ENCODE data around the gene C3orf52. TPM values are rescaled to one million over a fixed set of nuclear protein-coding genes. Genes with fewer than 3 reads are reported as not detected.

C3orf52 gene
- total RNA-seq, 1 donor from 2014 or later: 1.4 TPM

DNA sequence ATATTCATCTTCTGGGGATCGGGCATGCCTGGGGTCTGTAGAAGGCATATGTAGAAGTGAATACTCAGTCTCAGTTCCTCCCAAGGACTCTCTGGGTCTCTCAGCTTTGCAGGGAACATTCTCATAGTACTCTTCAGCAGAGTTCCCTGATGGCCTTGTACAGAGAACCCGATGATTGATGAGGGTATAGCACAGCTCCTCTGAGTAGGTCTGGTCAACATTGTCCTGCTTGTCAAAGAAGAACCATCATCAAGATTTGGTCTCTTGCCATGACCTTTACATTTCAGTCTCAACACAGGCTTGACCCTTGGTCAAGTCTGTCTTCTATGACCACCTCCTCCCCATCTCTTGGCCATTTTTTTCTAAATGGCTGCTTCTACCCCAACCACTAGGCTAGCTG, 37.4 kb downstream of the C3orf52 start:
- Mint-ChIP-seq H3K36me3 (ENCODE audit: unreplicated experiment) (no peaks in the 10 kb centered on the region), H3K4me3 (ENCODE audit: unreplicated experiment) (no peak overlapping the region), H3K27me3 (ENCODE audit: unreplicated experiment) (no peaks in the 10 kb centered on the region), H3K9me3 (ENCODE audit: unreplicated experiment) (no peaks in the 10 kb centered on the region), H3K4me1 (ENCODE audit: low read depth, unreplicated experiment) (peaks cover 34% of the 10 kb centered on the region), H3K27ac (ENCODE audit: unreplicated experiment) (no peak overlapping the region)
- no peak for DNase-seq
- TF ChIP-seq CTCF (IDR thresholded peaks at IDR 0.05; ENCODE audit: partially characterized antibody, unreplicated experiment): no peak

DNA sequence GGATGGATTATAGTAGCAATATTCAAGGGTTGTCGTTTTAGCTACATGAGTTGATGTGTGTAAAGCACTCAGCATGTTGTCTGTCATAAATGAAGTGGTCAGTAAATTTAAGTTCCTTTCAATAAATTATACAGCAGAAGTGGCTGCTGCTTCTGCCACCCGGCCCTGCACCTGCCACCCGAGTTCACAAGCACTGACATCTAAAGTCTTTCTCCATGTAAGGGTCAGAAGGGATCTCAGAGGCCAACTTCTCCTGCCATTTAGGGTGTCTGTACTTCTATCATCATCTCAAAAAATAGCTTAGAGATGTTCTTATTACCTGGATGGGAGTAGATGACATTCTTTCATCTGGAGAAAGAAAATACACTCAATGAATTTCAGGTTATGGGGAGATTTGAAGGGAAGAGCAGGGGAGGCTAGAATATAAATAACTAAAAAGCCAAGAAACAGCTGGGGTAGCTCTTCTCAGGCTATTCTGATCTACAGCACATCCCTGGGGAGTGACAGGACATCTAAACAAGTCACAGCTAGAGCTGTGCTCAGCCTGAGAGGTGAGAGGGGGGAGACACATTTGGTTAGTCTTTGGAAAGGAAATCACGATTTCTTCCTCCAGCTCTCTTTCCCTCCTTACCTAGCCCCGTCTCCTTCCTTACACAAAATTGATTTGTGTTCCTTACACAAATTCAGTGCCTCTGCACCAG, 38.9 kb downstream of the C3orf52 start:
- peaks cover 30% of the 10 kb centered on the region for H3K4me1 Mint-ChIP-seq (ENCODE audit: low read depth, unreplicated experiment)
- H3K36me3 Mint-ChIP-seq (ENCODE audit: unreplicated experiment): no peaks in the 10 kb centered on the region
- no peak overlapping the region for H3K4me3 Mint-ChIP-seq (ENCODE audit: unreplicated experiment)
- no peak overlapping the region for H3K27ac Mint-ChIP-seq (ENCODE audit: unreplicated experiment)
- no peak for DNase-seq
- no peaks in the 10 kb centered on the region for H3K9me3 Mint-ChIP-seq (ENCODE audit: unreplicated experiment)
- TF ChIP-seq CTCF (IDR thresholded peaks at IDR 0.05; ENCODE audit: partially characterized antibody, unreplicated experiment): no peak
- H3K27me3 Mint-ChIP-seq (ENCODE audit: unreplicated experiment): no peaks in the 10 kb centered on the region

DNA sequence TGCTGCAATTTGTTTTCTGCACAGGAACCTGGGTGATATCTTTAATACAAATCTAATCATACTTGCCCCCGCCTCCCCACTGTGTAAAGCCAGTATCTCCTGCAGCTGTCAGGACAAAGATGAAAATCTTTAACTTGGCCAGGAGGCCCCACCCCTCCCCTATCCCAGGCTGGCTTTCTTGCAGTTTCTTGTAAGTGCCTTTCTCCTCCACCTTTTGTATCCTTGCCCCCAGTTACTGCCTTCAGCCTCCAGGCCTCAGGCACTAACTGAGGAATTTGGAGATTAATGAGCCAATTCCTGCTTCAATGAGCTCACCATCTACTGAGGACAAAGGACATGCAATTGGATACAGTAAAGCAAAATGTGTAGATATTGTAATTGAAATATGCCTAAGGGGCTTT, 40.3 kb downstream of the C3orf52 start:
- TF ChIP-seq CTCF (IDR thresholded peaks at IDR 0.05; ENCODE audit: partially characterized antibody, unreplicated experiment): no peak
- no peak overlapping the region for H3K4me3 Mint-ChIP-seq (ENCODE audit: unreplicated experiment)
- no peaks in the 10 kb centered on the region for H3K9me3 Mint-ChIP-seq (ENCODE audit: unreplicated experiment)
- no peak overlapping the region for H3K27ac Mint-ChIP-seq (ENCODE audit: unreplicated experiment)
- H3K27me3 Mint-ChIP-seq (ENCODE audit: unreplicated experiment): no peaks in the 10 kb centered on the region
- H3K4me1 Mint-ChIP-seq (ENCODE audit: low read depth, unreplicated experiment): peaks cover 26% of the 10 kb centered on the region
- H3K36me3 Mint-ChIP-seq (ENCODE audit: unreplicated experiment): no peaks in the 10 kb centered on the region
- DNase-seq: no peak

- no peak for DNase-seq
- TF ChIP-seq CTCF (IDR thresholded peaks at IDR 0.05; ENCODE audit: partially characterized antibody, unreplicated experiment): no peak
- H3K27ac Mint-ChIP-seq (ENCODE audit: unreplicated experiment): no peak overlapping the region
- no peaks in the 10 kb centered on the region for H3K9me3 Mint-ChIP-seq (ENCODE audit: unreplicated experiment)
- H3K27me3 Mint-ChIP-seq (ENCODE audit: unreplicated experiment): no peaks in the 10 kb centered on the region
- no peak overlapping the region for H3K4me3 Mint-ChIP-seq (ENCODE audit: unreplicated experiment)
- H3K36me3 Mint-ChIP-seq (ENCODE audit: unreplicated experiment): no peaks in the 10 kb centered on the region
- peaks cover 26% of the 10 kb centered on the region for H3K4me1 Mint-ChIP-seq (ENCODE audit: low read depth, unreplicated experiment)
Observed at GRCh38 chr3:112127522-112128494, 41.6 kb downstream of the C3orf52 start.

Data from glutamatergic neuron (in vitro differentiated cells).